GM21515 (cell line): Measurements from ENCODE around the gene SLMAP.
"Not testable (repeated sequence)": the region's sequence is repeated elsewhere in the genome, so short reads cannot be mapped to it uniquely, and the experiment has no call there.

Experiments used
- ATAC-seq: cut with Tn5 transposase; IDR thresholded peaks from one replicate; pipeline ENCODE4 v1.9.1; 2021; ENCODE audit not compliant: unreplicated experiment

The SLMAP gene

GRCh38 chr3:57793737-57794187 is 37.7 kb downstream of the SLMAP start:
- ATAC-seq, result no peak

GRCh38 chr3:57794501-57794900 is 38.4 kb downstream of the SLMAP start:
- ATAC-seq, result no peak

- ATAC-seq, result no peak
Measured at GRCh38 chr3:57794951-57795350, 38.8 kb downstream of the SLMAP start.

- no peak for ATAC-seq
Measured at GRCh38 chr3:57796261-57796660, 40.2 kb downstream of the SLMAP start.

- ATAC-seq, result no peak
Measured at GRCh38 chr3:57797701-57798487, 41.8 kb downstream of the SLMAP start.

GRCh38 chr3:57803647-57804081 is 47.6 kb downstream of the SLMAP start:
- ATAC-seq, result no peak

- ATAC-seq, result no peak
Measured at GRCh38 chr3:57805266-57805665, 49.2 kb downstream of the SLMAP start.

GRCh38 chr3:57805674-57806073 is 49.6 kb downstream of the SLMAP start:
- ATAC-seq, result no peak

- ATAC-seq, result not testable (repeated sequence)
Measured at GRCh38 chr3:57806195-57806594, 50.1 kb downstream of the SLMAP start.

GRCh38 chr3:57808961-57809608 is 53.0 kb downstream of the SLMAP start:
- no peak for ATAC-seq

- no peak for ATAC-seq
Measured at GRCh38 chr3:57809609-57809968, 53.5 kb downstream of the SLMAP start.

- no peak for ATAC-seq
Measured at GRCh38 chr3:57810048-57810447, 53.9 kb downstream of the SLMAP start.

GRCh38 chr3:57810471-57811137 is 54.5 kb downstream of the SLMAP start:
- no peak for ATAC-seq

- ATAC-seq, result no peak
Measured at GRCh38 chr3:57815036-57815435, 58.9 kb downstream of the SLMAP start.

GRCh38 chr3:57816471-57817095 is 60.5 kb downstream of the SLMAP start:
- no peak for ATAC-seq

GRCh38 chr3:57818772-57819171 is 62.7 kb downstream of the SLMAP start:
- no peak for ATAC-seq

GRCh38 chr3:57820479-57820878 is 64.4 kb downstream of the SLMAP start:
- ATAC-seq, result no peak

GRCh38 chr3:57821765-57822164 is 65.7 kb downstream of the SLMAP start:
- no peak for ATAC-seq

- no peak for ATAC-seq
Measured at GRCh38 chr3:57822686-57823085, 66.6 kb downstream of the SLMAP start.

- ATAC-seq, result no peak
Measured at GRCh38 chr3:57825116-57825515, 69.0 kb downstream of the SLMAP start.

- ATAC-seq, result no peak
Measured at GRCh38 chr3:57826245-57826951, 70.3 kb downstream of the SLMAP start.
